Inferior parietal cortex (tissue), 1 donor: ENCODE measurements around the gene TENM3.
A peak's percentile ranks its signal among the peaks of the same experiment; 100 is the strongest.
"Not testable (repeated sequence)": the region's sequence is repeated elsewhere in the genome, so short reads cannot be mapped to it uniquely, and the experiment has no call there.

Experiments
- DNase-seq: peaks from one replicate; pipeline ENCODE4 v3.0.0-alpha.2; 2016; ENCODE audit errors: extremely low spot score

Gene TENM3

DNA sequence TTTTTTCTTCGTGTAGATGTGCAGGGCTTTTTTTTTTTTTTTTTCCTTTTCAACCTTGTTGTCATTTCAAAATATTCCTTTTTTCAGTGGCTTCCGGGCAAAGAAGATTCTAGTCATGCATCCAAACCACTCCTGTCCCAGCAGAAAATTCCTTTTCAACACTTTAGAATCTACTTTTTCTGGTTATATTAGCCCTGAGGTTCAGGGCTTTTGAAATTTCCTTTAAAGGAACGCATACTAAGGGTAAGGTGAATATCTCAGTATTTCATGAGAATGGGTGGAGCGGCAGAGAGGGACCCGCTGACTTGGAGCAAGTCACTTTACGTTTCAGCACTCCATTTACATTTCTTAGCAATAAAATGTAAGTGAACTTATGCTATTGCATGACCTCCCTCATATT lies 15.6 kb upstream of the TENM3 start:
- no peak for DNase-seq

- no peak for DNase-seq
Measured at GRCh38 chr4:182228991-182229577, 14.1 kb upstream of the TENM3 start.

GRCh38 chr4:182230256-182230655 lies 12.9 kb upstream of the TENM3 start:
- DNase-seq: no peak

DNA sequence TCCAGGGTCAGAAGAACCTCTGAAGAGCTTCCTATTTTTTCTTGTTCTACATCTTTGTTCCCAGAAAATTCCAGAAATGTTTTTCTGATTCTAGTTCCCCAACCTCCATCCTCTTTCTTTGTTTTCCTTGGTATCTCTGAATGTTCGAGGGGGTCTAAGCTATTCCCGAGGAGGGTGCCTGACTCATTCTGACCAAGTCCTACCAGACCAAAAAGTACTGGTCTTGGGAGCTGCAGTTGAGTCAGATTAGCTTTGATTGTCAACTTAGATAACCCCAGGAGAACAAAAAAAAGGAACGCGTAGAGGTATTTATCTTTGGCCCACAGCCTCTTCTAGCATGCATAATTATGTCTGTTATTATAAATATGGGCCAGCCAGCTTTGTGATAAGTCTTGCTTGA lies 12.1 kb upstream of the TENM3 start:
- DNase-seq: no peak

DNA sequence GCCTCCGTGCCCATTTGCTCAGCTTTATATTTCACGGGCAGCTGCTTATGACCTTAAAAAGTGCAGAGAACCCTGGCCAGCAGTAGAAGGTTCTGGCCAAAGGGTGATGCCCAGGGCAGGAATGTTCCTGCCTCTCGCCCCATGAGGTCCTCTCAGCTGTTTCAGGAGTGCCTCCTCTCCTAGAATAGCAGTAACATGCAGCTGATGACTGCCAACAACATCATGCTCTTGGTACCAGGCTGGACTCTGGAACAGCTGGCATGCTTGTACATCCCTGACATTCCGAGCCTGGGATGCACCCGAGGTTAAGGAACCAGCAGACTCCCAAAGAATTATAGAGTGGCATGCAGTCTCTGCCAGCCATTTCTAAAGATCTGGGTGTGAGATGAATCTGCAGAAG lies 11.7 kb upstream of the TENM3 start:
- no peak for DNase-seq

GRCh38 chr4:182233310-182234090 lies 9.7 kb upstream of the TENM3 start:
- no peak for DNase-seq

GRCh38 chr4:182235021-182235795 lies 8.0 kb upstream of the TENM3 start:
- DNase-seq: no peak

- DNase-seq: no peak
Measured at GRCh38 chr4:182236186-182236585, 7.0 kb upstream of the TENM3 start.

DNA sequence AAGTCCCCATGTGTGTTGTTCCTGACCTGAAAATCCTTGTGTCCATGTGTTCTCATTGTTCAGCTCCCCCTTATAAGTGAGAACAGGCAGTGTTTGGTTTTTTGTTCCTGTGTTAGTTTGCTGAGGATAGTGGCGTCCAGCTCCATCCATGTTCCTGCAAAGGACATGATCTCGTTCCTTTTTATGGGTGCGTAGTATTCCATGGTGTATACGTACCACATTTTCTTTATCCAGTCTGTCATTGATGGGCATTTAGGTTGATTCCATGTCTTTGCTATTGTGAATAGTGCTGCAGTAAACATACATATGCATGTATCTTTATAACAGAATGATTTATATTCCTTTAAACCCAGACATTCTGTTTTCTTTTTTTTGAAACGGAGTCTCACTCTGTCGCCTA lies 6.2 kb upstream of the TENM3 start:
- not testable (repeated sequence) for DNase-seq

DNA sequence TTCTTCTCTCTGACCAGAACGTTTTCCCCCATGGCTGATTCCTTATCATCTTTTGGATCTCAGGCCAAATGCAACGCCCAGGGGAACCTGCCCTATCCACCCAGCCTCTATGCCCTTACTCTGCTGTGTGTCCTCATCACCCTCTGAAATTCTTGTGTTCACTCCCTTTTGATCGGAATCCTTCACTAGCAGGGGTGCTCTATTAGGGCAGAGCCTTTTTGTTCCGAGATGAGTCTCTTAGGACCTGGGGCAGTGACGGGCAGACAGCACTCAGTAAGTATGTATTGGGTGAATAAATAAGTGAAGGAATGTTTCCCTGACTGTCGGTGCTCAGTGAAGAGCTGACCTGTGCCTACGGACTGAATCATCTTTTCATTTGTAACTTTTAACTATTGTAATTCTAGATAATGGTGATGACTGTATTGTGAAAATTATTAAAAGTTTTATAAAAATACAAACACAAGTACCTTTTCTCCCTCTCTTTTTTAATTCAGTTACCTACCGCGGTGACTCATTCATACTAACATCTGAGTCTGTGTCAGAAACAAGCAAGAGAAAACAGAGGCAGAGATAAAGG lies 4.8 kb upstream of the TENM3 start:
- no peak for DNase-seq

GRCh38 chr4:182240161-182241130 lies 2.8 kb upstream of the TENM3 start:
- DNase-seq: no peak

DNA sequence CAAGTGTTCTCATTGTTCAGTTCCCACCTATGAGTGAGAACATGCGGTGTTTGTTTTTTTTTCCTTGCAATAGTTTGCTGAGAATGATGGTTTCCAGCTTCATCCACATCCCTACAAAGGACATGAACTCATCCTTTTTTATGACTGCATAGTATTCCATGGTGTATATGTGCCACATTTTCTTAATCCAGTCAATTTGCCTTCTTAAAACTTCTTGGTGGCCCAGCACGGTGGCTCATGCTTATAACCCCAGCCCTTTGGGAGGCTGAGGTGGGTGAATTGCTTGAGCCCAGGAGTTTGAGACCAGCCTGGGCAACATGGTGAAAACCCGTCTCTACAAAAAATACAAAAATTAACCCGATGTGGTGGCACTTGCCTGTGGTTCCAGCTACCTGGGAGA lies 942 bp upstream of the TENM3 start:
- DNase-seq: not testable (repeated sequence)

GRCh38 chr4:182242787-182243186 lies 415 bp upstream of the TENM3 start:
- DNase-seq: no peak

- no peak for DNase-seq
Measured at GRCh38 chr4:182245041-182245440, 1.8 kb downstream of the TENM3 start.

- DNase-seq: no peak
Measured at GRCh38 chr4:182245541-182246215, 2.5 kb downstream of the TENM3 start.

DNA sequence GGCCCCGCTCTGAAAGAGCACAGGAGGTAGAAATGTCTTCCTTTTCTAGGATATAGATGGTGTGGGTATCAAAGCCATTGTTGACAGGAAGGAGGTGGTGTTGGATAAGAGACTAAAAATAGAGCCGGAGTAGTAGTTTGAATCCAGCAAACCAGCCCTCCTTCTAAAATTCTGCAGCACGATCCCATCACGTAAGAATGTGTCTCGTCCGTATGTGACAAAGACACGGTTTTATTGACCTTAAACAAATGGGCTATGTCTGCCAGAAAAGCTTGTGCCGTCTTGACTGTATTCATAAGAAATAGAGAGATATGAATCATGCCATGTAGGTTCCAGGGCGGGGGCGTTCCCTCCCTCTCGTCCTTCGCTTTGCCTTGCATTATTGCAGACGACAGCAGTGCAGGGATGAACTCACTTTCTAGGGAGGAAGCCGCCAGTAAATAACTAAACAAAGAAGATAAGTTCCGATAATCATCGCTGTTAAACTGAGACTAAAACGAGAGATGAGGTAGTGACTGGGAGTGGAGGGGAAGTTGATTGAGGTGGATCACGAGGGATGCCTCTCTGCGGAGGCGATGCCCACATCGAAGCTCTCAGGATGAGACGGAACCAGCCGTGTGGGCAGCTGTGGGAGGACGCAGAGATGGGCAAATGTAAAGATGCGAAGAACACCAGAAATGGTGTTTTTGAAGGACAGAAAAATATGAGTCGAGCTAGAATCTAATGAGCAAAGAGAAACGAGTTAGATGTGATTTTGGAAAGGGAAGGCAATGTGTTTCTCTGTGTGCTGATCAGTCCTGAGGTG lies 3.4 kb downstream of the TENM3 start:
- DNase-seq: peak; percentile 38

GRCh38 chr4:182248295-182248694 lies 5.1 kb downstream of the TENM3 start:
- no peak for DNase-seq

DNA sequence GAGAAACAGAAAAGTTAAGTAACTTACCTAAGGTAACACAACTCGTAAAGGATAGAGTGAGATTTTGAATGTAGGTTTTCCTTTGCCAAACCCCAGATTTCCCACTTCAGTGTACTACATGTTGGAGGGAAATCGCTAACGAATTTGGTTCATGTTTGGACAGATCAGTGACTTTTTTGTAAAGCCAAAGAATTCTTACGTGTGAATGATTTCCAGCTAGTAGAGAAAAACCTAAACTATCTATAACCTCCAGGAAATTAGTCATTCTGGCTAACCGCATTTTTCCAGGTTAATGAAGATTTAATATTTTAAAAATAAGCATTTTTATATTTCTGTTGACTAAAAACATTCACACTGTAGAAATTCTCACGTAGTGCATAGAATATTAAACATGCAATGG lies 7.2 kb downstream of the TENM3 start:
- no peak for DNase-seq

DNA sequence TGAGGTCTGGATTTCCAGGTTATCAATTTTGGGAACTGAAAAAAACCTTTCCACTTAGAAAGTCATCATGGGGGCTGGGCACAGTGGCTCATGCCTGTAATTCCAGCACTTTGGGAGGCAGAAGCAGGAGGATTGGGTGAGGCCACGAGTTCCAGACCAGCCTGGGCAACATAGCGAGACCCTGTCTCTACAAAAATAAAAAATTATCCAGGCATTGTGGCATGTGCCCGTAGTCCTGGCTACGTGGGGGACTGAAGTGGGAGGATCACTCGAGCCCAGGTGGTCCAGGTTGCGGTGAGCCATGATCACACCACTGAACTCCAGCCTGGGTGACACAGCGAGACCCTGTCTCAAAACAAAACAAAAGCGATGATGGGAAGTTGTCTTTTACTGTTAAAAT lies 7.9 kb downstream of the TENM3 start:
- DNase-seq: no peak

GRCh38 chr4:182252220-182252619 lies 9.0 kb downstream of the TENM3 start:
- DNase-seq: no peak
